Measurements from ENCODE around the gene SNTB2. TPM values are rescaled to one million over a fixed set of nuclear protein-coding genes. Genes with fewer than 3 reads are reported as not detected.

Gene SNTB2
- total and polyA plus RNA-seq, 2 of the 13 experiments (the other 11 are each of a cell fraction or from before 2014, with no cell fraction given): 11.5 to 19.2 TPM

- TF ChIP-seq STAG1 (CRISPR knock-in tag; IDR thresholded peaks at IDR 0.05) (no peak), ZFP37 (CRISPR knock-in tag; IDR thresholded peaks at IDR 0.05; ENCODE audit: borderline replicate concordance) (no peak), IRF2 (CRISPR knock-in tag; IDR thresholded peaks at IDR 0.05) (0 out of 2 replicates have a peak, but pooled peaks have one; percentile 9), FOSL1 (CRISPR knock-in tag; IDR thresholded peaks at IDR 0.05; ENCODE audit: borderline replicate concordance) (no peak), ZNF3 (CRISPR knock-in tag; IDR thresholded peaks at IDR 0.05) (no peak), ERF (CRISPR knock-in tag; IDR thresholded peaks at IDR 0.05) (no peak; the same call in 1 of the 2 replicates), DR1 (CRISPR knock-in tag; IDR thresholded peaks at IDR 0.05) (peak; percentile 40), PHF8 (CRISPR knock-in tag; IDR thresholded peaks at IDR 0.05) (no peak), ZNF503 (CRISPR knock-in tag; IDR thresholded peaks at IDR 0.05) (no peak), CBX5 (CRISPR knock-in tag; IDR thresholded peaks at IDR 0.05; ENCODE audit: borderline replicate concordance) (no peak), ZC3H13 (CRISPR knock-in tag; IDR thresholded peaks at IDR 0.05) (no peak), TEAD2 (CRISPR knock-in tag; IDR thresholded peaks at IDR 0.05) (no peak), ZKSCAN1 (IDR thresholded peaks at IDR 0.05; ENCODE audit: low read length) (no peak), ZNF710 (CRISPR knock-in tag; IDR thresholded peaks at IDR 0.05; ENCODE audit: borderline replicate concordance) (peak; percentile 28; the same call in 1 of the 2 replicates), ARNTL (CRISPR knock-in tag; IDR thresholded peaks at IDR 0.05) (no peak), ZSCAN21 (CRISPR knock-in tag; IDR thresholded peaks at IDR 0.05; ENCODE audit: borderline replicate concordance) (no peak), ZNF703 (CRISPR knock-in tag; IDR thresholded peaks at IDR 0.05; ENCODE audit: borderline replicate concordance) (0 out of 2 replicates have a peak, but pooled peaks have one; percentile 67)
- TF ChIP-seq, protein P1, sequence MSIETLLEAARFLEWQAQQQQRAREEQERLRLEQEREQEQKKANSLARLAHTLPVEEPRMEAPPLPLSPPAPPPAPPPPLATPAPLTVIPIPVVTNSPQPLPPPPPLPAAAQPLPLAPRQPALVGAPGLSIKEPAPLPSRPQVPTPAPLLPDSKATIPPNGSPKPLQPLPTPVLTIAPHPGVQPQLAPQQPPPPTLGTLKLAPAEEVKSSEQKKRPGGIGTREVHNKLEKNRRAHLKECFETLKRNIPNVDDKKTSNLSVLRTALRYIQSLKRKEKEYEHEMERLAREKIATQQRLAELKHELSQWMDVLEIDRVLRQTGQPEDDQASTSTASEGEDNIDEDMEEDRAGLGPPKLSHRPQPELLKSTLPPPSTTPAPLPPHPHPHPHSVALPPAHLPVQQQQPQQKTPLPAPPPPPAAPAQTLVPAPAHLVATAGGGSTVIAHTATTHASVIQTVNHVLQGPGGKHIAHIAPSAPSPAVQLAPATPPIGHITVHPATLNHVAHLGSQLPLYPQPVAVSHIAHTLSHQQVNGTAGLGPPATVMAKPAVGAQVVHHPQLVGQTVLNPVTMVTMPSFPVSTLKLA (IDR thresholded peaks at IDR 0.05): no peak
- TF ChIP-seq, protein P2, sequence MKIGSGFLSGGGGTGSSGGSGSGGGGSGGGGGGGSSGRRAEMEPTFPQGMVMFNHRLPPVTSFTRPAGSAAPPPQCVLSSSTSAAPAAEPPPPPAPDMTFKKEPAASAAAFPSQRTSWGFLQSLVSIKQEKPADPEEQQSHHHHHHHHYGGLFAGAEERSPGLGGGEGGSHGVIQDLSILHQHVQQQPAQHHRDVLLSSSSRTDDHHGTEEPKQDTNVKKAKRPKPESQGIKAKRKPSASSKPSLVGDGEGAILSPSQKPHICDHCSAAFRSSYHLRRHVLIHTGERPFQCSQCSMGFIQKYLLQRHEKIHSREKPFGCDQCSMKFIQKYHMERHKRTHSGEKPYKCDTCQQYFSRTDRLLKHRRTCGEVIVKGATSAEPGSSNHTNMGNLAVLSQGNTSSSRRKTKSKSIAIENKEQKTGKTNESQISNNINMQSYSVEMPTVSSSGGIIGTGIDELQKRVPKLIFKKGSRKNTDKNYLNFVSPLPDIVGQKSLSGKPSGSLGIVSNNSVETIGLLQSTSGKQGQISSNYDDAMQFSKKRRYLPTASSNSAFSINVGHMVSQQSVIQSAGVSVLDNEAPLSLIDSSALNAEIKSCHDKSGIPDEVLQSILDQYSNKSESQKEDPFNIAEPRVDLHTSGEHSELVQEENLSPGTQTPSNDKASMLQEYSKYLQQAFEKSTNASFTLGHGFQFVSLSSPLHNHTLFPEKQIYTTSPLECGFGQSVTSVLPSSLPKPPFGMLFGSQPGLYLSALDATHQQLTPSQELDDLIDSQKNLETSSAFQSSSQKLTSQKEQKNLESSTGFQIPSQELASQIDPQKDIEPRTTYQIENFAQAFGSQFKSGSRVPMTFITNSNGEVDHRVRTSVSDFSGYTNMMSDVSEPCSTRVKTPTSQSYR (CRISPR knock-in tag; IDR thresholded peaks at IDR 0.05; ENCODE audit: borderline replicate concordance): no peak
- TF ChIP-seq, protein P3, sequence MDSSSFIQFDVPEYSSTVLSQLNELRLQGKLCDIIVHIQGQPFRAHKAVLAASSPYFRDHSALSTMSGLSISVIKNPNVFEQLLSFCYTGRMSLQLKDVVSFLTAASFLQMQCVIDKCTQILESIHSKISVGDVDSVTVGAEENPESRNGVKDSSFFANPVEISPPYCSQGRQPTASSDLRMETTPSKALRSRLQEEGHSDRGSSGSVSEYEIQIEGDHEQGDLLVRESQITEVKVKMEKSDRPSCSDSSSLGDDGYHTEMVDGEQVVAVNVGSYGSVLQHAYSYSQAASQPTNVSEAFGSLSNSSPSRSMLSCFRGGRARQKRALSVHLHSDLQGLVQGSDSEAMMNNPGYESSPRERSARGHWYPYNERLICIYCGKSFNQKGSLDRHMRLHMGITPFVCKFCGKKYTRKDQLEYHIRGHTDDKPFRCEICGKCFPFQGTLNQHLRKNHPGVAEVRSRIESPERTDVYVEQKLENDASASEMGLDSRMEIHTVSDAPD (CRISPR knock-in tag; IDR thresholded peaks at IDR 0.05): no peak
These were observed 142.7 kb downstream of the SNTB2 start (continued) for GRCh38 chr16:69329369-69330285.
